HL-60 (cell line): ENCODE measurements around the gene RBM18.

Experiments
- DNase-seq, 2 experiments: peaks; one replicate each; pipeline ENCODE4 v3.0.0-alpha.2; 2010 to 2020; ENCODE audit warnings: low read depth in 1 of 2, low spot score in 1 of 2
- H3K27ac ChIP-seq: fragments of 250-450 bp; sonication (Bioruptor Pico); replicated peaks from 2 replicates; pipeline ENCODE4 v1.5.1; 2020; ENCODE audit warnings: mild to moderate bottlenecking, moderate library complexity
- H3K27me3 ChIP-seq: fragments of 250-450 bp; sonication (Bioruptor Pico); 2 replicates; pipeline ENCODE4 v1.5.1; 2021; ENCODE audit warnings: mild to moderate bottlenecking, moderate library complexity; ENCODE audit not compliant: insufficient read depth, poor library complexity, severe bottlenecking
- H3K4me3 ChIP-seq: replicated peaks from 2 replicates; pipeline ENCODE4 v1.5.1; 2011; ENCODE audit warnings: mild to moderate bottlenecking, control low read depth, low read length; ENCODE audit not compliant: insufficient read depth
- GABPA ChIP-seq: IDR thresholded peaks from 2 replicates; pipeline ENCODE4 v1.6.1; 2012; ENCODE audit warnings: low read depth
- POLR2AphosphoS5 ChIP-seq: IDR thresholded peaks from 2 replicates; pipeline ENCODE4 v1.6.1; 2012; ENCODE audit warnings: low read depth
- SPI1 ChIP-seq: IDR thresholded peaks from 2 replicates; pipeline ENCODE4 v1.6.1; 2012; ENCODE audit warnings: low read depth, mild to moderate bottlenecking, borderline replicate concordance
- TF ChIP-seq, protein P1 (sequence below): IDR thresholded peaks from 2 replicates; pipeline ENCODE4 v1.6.1; 2012; ENCODE audit warnings: low read depth; ENCODE audit not compliant: insufficient replicate concordance
- TF ChIP-seq, protein P2 (sequence below): IDR thresholded peaks from one replicate; pipeline ENCODE4 v1.5.1; 2011; ENCODE audit warnings: low read length, control low read depth, inconsistent platforms; ENCODE audit not compliant: insufficient read depth

The RBM18 gene

DNA sequence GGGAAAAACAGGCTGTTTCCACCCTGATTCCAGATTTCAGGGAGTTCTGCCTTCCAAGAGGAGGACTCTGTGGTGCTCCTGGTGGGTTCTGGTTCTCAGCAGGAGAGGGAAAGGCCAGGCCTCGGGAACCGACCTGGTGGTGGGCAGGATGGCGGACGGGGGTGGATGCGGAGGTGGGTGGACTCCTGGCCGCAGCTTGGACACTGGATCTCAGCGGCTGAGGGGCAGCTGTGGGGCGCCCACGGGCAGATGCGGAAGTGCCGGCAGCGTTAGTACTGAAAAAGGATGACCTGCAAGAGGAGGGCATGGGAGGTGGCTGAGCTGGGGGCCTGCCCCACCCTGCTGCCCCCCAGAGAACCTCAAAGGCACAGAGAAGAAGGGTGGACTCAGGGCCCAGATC lies 60.1 kb downstream of the RBM18 start:
- DNase-seq: no peak
- no peak overlapping the region for H3K4me3 ChIP-seq
- no peak overlapping the region for H3K27ac ChIP-seq
- TF ChIP-seq, protein P1, sequence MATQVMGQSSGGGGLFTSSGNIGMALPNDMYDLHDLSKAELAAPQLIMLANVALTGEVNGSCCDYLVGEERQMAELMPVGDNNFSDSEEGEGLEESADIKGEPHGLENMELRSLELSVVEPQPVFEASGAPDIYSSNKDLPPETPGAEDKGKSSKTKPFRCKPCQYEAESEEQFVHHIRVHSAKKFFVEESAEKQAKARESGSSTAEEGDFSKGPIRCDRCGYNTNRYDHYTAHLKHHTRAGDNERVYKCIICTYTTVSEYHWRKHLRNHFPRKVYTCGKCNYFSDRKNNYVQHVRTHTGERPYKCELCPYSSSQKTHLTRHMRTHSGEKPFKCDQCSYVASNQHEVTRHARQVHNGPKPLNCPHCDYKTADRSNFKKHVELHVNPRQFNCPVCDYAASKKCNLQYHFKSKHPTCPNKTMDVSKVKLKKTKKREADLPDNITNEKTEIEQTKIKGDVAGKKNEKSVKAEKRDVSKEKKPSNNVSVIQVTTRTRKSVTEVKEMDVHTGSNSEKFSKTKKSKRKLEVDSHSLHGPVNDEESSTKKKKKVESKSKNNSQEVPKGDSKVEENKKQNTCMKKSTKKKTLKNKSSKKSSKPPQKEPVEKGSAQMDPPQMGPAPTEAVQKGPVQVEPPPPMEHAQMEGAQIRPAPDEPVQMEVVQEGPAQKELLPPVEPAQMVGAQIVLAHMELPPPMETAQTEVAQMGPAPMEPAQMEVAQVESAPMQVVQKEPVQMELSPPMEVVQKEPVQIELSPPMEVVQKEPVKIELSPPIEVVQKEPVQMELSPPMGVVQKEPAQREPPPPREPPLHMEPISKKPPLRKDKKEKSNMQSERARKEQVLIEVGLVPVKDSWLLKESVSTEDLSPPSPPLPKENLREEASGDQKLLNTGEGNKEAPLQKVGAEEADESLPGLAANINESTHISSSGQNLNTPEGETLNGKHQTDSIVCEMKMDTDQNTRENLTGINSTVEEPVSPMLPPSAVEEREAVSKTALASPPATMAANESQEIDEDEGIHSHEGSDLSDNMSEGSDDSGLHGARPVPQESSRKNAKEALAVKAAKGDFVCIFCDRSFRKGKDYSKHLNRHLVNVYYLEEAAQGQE: no peak
- TF ChIP-seq GABPA (no peak), POLR2AphosphoS5 (no peak), SPI1 (no peak)
- TF ChIP-seq, protein P2, sequence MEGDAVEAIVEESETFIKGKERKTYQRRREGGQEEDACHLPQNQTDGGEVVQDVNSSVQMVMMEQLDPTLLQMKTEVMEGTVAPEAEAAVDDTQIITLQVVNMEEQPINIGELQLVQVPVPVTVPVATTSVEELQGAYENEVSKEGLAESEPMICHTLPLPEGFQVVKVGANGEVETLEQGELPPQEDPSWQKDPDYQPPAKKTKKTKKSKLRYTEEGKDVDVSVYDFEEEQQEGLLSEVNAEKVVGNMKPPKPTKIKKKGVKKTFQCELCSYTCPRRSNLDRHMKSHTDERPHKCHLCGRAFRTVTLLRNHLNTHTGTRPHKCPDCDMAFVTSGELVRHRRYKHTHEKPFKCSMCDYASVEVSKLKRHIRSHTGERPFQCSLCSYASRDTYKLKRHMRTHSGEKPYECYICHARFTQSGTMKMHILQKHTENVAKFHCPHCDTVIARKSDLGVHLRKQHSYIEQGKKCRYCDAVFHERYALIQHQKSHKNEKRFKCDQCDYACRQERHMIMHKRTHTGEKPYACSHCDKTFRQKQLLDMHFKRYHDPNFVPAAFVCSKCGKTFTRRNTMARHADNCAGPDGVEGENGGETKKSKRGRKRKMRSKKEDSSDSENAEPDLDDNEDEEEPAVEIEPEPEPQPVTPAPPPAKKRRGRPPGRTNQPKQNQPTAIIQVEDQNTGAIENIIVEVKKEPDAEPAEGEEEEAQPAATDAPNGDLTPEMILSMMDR: no peak
- no peaks in the 10 kb centered on the region for H3K27me3 ChIP-seq

DNA sequence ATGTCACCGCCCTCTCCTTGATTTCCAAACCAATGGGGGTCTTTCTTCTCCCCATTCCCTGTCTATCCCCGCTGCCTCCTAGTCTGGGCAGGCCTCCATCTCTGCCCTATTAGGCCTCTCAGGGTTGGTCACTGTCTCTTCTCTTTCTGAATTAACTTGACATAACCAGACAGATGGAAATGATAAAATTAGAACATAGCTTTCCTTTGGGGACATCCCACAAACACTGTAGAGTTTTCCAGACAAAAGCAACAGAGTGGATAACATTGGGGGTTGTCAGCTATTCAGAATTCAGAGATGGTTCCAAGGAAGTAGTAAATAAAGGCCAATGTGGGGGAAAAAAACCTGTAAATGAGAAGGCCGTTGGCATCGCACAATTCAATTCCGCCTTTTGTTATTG lies 60.6 kb downstream of the RBM18 start:
- no peak for DNase-seq
- H3K27me3 ChIP-seq: no peaks in the 10 kb centered on the region
- H3K27ac ChIP-seq: no peak overlapping the region
- TF ChIP-seq, protein P1: no peak
- TF ChIP-seq POLR2AphosphoS5 (no peak), SPI1 (no peak), GABPA (no peak)
- TF ChIP-seq, protein P2: no peak
- no peak overlapping the region for H3K4me3 ChIP-seq

DNA sequence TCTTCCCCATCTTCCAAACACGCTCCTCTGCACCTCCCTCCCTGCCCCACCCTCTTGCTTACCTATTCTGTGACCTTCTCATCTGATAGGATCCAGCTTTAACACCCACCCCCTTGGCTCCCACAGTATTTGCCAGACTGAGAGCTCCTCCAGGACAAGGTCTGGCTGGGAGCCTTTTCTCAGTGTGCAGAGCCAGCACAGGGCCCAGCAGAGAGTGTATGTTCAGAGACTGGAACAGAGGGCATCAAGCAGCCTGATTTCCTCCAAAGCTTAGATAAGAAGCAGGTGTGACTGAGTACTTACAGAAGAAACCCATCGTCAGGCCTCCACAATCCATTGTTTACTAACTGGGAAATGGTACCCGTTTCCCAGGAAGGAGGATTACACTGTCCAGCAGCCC lies 62.5 kb downstream of the RBM18 start:
- H3K4me3 ChIP-seq: no peak overlapping the region
- no peak for DNase-seq
- TF ChIP-seq POLR2AphosphoS5 (no peak), GABPA (no peak)
- TF ChIP-seq, protein P2: no peak
- H3K27me3 ChIP-seq: no peaks in the 10 kb centered on the region
- no peak overlapping the region for H3K27ac ChIP-seq

DNA sequence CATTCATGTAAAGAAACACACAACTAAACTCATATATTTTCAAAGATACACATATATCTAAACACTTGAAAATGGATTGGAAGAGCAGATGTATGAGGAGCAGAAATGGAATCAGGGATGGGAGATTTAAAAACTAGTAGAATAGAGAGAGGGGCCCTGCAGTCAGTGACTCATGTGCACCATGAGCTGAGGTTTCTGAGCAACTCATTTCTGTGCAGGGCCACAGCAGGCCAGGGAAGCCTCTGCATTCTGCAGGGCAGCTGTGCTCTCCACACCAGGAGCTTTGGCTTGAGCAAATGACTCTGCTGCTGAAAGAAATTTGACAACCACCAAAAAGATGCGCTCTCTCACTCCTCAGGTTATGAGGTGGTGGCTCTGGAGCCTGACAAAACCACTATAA lies 63.0 kb downstream of the RBM18 start:
- no peaks in the 10 kb centered on the region for H3K27me3 ChIP-seq
- H3K4me3 ChIP-seq: no peak overlapping the region
- TF ChIP-seq, protein P2: no peak
- TF ChIP-seq, protein P1: no peak
- no peak for TF ChIP-seq SPI1
- TF ChIP-seq POLR2AphosphoS5: no peak
- TF ChIP-seq GABPA: no peak
- no peak overlapping the region for H3K27ac ChIP-seq
- no peak for DNase-seq
